OCI-LY1 (cell line): ENCODE data around the gene ARMC9.

Source experiments
- H2AFZ ChIP-seq: fragments of 200-600 bp; sonication (generic), shearing (Covaris generic); 2 replicates; pipeline ENCODE4 v1.6.0; 2014; ENCODE audit warnings: antibody characterized with exemption, mild to moderate bottlenecking, low read length
- H3F3A ChIP-seq: fragments of 200-600 bp; sonication (generic), shearing (Covaris generic); 2 replicates; pipeline ENCODE4 v1.6.0; 2014; ENCODE audit warnings: mild to moderate bottlenecking, antibody characterized with exemption, low read length, moderate library complexity; ENCODE audit not compliant: insufficient read depth
- H3K27ac ChIP-seq: fragments of 200-600 bp; sonication (generic); 2 replicates; pipeline ENCODE4 v1.5.1; 2014; ENCODE audit warnings: low read length, mixed run types, mild to moderate bottlenecking, low read depth; ENCODE audit not compliant: poor library complexity, severe bottlenecking
- H3K27me3 ChIP-seq: fragments of 200-600 bp; sonication (generic); 2 replicates; pipeline ENCODE4 v1.6.0; 2014; ENCODE audit warnings: antibody characterized with exemption, mild to moderate bottlenecking, low read length, moderate library complexity; ENCODE audit not compliant: insufficient read depth
- H3K36me3 ChIP-seq: fragments of 200-600 bp; sonication (generic); 2 replicates; pipeline ENCODE4 v1.6.1; 2014; ENCODE audit warnings: mild to moderate bottlenecking, antibody characterized with exemption, low read length, moderate library complexity, mixed read lengths; ENCODE audit not compliant: insufficient read depth
- H3K4me1 ChIP-seq: fragments of 200-600 bp; sonication (generic); 2 replicates; pipeline ENCODE4 v1.5.1; 2014; ENCODE audit warnings: mild to moderate bottlenecking, low read length, moderate library complexity; ENCODE audit not compliant: insufficient read depth, severe bottlenecking
- H3K4me2 ChIP-seq: fragments of 200-600 bp; sonication (generic), shearing (Covaris generic); 2 replicates; pipeline ENCODE4 v1.6.1; 2014; ENCODE audit warnings: low read length
- H3K4me3 ChIP-seq: fragments of 200-600 bp; sonication (generic); 2 replicates; pipeline ENCODE4 v1.5.1; 2014; ENCODE audit warnings: low read length, low read depth, mild to moderate bottlenecking, mixed read lengths; ENCODE audit not compliant: poor library complexity, severe bottlenecking
- H3K79me2 ChIP-seq: fragments of 200-600 bp; shearing (Covaris generic); 2 replicates; pipeline ENCODE4 v1.6.1; 2016; ENCODE audit warnings: mixed run types, low read length, mixed read lengths; ENCODE audit not compliant: insufficient read depth
- H3K9ac ChIP-seq: fragments of 200-600 bp; sonication (generic), shearing (Covaris generic); 2 replicates; pipeline ENCODE4 v1.6.1; 2014; ENCODE audit warnings: mild to moderate bottlenecking, low read length, mixed read lengths
- H3K9me2 ChIP-seq: fragments of 200-600 bp; sonication (generic), shearing (Covaris generic); 2 replicates; pipeline ENCODE4 v1.6.1; 2014; ENCODE audit warnings: low read depth, mild to moderate bottlenecking, low read length, mixed read lengths
- H3K9me3 ChIP-seq: fragments of 200-600 bp; shearing (Covaris generic); 2 replicates; pipeline ENCODE4 v1.6.1; 2014; ENCODE audit warnings: low read length, mixed read lengths
- H4K20me1 ChIP-seq: fragments of 200-600 bp; sonication (generic), shearing (Covaris generic); 2 replicates; pipeline ENCODE4 v1.6.0; 2016; ENCODE audit warnings: mild to moderate bottlenecking, low read length; ENCODE audit not compliant: insufficient read depth
- EZH2 ChIP-seq: fragments of 200-600 bp; sonication (generic), shearing (Covaris generic); IDR thresholded peaks from 2 replicates; pipeline ENCODE4 v1.8.0; 2017; ENCODE audit warnings: borderline replicate concordance, mixed run types, mild to moderate bottlenecking, antibody characterized with exemption, low read length, moderate library complexity, mixed read lengths
- TF ChIP-seq, protein P1 (sequence below): fragments of 200-600 bp; sonication (generic), shearing (Covaris generic); IDR thresholded peaks from 2 replicates; pipeline ENCODE4 v1.5.1; 2017; ENCODE audit warnings: mild to moderate bottlenecking, antibody characterized with exemption, low read length, moderate library complexity, mixed read lengths

Gene ARMC9

DNA sequence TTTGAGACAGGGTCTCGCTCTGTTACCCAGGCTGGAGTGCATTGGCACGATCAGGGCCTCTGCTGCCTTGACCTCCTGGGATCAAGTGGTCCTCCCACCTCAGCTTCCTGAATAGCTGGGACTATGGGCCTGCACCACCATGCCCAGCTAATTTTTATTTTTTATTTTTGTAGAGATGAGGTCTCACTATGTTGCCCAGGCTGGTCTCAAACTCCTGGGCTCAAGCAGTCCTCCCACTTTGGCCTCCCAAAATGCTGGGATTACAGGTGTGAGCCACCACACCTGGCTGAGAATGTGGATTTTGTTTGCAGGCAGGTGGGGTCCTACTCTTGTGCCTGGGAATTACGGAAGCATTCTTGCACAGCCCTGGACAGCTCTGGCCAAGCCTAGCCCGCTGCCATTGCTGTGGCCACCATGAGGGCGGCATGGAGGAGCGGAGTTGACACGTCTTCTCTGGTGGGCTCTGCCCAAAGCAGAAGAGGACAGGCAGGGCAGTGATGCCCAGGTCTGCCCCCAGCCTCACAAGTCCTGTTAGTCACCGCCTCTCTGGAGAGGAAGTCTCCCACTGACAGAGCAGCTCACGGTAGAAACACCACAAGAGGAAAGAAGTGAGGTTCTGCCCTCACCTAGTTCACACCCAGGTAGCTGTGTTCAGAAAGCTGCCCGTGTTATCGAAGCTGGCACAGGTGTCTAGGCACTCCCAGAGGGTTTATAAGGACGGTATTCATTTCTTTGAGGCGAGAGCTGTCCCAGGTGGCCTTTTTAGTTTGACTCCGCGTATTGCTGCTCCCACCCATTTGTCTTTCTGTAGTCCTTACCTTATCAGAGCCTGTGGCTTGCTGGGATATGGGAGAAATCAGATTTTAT lies 46.2 kb downstream of the ARMC9 start:
- Histone ChIP-seq H3K27me3 (no peaks in the 10 kb centered on the region), H3K4me2 (no peak overlapping the region), H3K79me2 (no peaks in the 10 kb centered on the region), H3K9me3 (no peaks in the 10 kb centered on the region), H3K36me3 (no peaks in the 10 kb centered on the region), H3K4me3 (no peak overlapping the region), H3K4me1 (peaks cover 13% of the 10 kb centered on the region), H3K9ac (no peak overlapping the region), H4K20me1 (no peaks in the 10 kb centered on the region), H2AFZ (no peak overlapping the region), H3K27ac (no peak overlapping the region), H3K9me2 (no peaks in the 10 kb centered on the region), H3F3A (no peaks in the 10 kb centered on the region)
- no peak for TF ChIP-seq EZH2
- TF ChIP-seq, protein P1, sequence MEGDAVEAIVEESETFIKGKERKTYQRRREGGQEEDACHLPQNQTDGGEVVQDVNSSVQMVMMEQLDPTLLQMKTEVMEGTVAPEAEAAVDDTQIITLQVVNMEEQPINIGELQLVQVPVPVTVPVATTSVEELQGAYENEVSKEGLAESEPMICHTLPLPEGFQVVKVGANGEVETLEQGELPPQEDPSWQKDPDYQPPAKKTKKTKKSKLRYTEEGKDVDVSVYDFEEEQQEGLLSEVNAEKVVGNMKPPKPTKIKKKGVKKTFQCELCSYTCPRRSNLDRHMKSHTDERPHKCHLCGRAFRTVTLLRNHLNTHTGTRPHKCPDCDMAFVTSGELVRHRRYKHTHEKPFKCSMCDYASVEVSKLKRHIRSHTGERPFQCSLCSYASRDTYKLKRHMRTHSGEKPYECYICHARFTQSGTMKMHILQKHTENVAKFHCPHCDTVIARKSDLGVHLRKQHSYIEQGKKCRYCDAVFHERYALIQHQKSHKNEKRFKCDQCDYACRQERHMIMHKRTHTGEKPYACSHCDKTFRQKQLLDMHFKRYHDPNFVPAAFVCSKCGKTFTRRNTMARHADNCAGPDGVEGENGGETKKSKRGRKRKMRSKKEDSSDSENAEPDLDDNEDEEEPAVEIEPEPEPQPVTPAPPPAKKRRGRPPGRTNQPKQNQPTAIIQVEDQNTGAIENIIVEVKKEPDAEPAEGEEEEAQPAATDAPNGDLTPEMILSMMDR: no peak

DNA sequence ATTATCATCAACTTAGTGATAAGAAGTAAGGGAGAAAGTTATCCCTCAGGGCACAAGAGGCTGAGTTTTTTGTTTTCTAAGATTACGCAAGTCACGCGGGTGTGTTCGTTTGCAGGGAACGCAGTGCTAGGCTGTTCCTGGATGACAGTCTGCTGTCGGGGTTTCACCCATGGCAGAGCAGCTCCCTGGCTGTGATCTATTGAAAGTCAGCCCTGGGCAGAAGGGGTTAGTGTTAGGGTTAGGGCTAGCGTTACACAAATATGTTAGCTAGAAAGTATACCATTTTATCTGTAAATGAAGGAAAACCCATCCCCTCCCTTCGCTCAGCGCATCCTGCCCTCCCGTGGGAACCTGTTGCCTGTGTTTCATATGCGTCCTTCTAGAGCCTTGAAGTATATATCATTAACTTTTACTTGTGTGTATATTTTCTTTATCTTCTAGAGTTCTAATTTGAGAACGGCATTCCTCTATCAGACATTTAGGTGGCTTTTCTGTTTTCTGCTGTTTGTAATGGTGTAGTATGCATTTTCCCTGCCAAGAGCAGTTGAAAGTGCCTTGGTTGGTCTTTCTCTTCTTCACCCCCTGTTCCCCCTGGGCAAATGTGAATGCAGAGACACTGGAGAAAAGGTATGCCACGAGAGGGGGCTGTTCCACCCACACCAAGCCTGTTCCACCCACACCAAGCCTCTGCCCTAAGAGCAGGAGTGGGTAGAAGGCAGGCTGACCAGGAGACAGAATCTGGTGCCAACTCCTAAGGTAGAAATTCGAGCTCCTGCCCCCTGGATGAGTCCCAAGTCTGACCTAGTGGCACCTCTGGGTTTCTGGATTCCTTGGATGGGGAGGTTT lies 47.0 kb downstream of the ARMC9 start:
- no peaks in the 10 kb centered on the region for H3K9me2 ChIP-seq
- no peaks in the 10 kb centered on the region for H3K27me3 ChIP-seq
- no peak overlapping the region for H3K4me2 ChIP-seq
- no peaks in the 10 kb centered on the region for H3K9me3 ChIP-seq
- H4K20me1 ChIP-seq: no peaks in the 10 kb centered on the region
- no peaks in the 10 kb centered on the region for H3K36me3 ChIP-seq
- H3K79me2 ChIP-seq: no peaks in the 10 kb centered on the region
- no peak overlapping the region for H2AFZ ChIP-seq
- peaks cover 13% of the 10 kb centered on the region for H3K4me1 ChIP-seq
- H3F3A ChIP-seq: no peaks in the 10 kb centered on the region
- no peak overlapping the region for H3K27ac ChIP-seq
- no peak overlapping the region for H3K9ac ChIP-seq
- TF ChIP-seq, protein P1: peak; percentile 45; the same call in 1 of the 2 replicates
- TF ChIP-seq EZH2: no peak
- H3K4me3 ChIP-seq: no peak overlapping the region

DNA sequence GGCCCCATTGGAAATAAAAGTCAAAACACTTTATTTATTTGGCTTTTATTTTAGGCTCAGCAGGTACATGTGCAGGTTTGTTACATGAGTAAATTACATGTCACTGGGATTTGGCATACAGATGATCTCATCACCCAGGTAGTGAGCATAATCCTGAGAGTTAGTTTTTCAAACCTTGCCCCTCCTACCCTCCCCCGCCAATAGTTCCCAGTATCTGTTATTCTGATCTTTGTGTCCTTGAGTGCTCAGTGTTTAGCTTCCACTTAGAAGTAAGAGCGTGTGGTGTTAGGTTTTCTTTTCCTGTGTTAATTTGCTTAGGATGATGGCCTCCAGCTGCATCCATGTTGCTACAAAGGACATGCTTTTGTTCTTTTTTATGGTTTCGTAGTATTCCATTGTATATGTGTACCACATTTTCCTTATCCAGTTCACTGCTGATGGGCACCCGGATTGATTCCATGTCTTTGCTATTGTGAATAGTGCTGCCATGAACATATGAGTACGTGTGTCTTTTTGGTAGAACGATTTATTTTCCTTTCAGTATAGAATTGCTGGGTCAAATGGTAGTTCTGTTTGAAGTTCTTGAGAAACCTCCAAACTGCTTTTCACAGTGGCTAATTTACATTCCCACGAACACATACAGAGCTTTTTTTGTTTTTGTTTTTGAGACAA lies 47.9 kb downstream of the ARMC9 start:
- Histone ChIP-seq H3K27me3 (no peaks in the 10 kb centered on the region), H3K4me3 (no peak overlapping the region), H3F3A (no peaks in the 10 kb centered on the region), H3K4me2 (no peak overlapping the region), H3K27ac (no peak overlapping the region), H4K20me1 (no peaks in the 10 kb centered on the region), H3K79me2 (no peaks in the 10 kb centered on the region), H3K9ac (no peak overlapping the region), H3K9me3 (no peaks in the 10 kb centered on the region), H3K36me3 (no peaks in the 10 kb centered on the region), H2AFZ (no peak overlapping the region), H3K9me2 (no peaks in the 10 kb centered on the region), H3K4me1 (peaks cover 13% of the 10 kb centered on the region)
- TF ChIP-seq, protein P1: no peak
- TF ChIP-seq EZH2: no peak
